Mammary epithelial cell (primary cell): ENCODE data around the gene MYLK4.
A peak's percentile ranks its signal among the peaks of the same experiment; 100 is the strongest.

Experiments used
- CTCF ChIP-seq, 2 donors: IDR thresholded peaks in 1 of 2; conservative IDR thresholded peaks in 1 of 2; 2 replicates each; pipeline ENCODE4 v1.5.1; 2011 to 2012; ENCODE audit warnings: inconsistent platforms in 2 of 2, low read length in 2 of 2, mild to moderate bottlenecking in 2 of 2, control low read depth in 1 of 2, low read depth in 1 of 2; ENCODE audit not compliant: insufficient read depth in 1 of 2; ENCODE audit errors: extremely low read depth in 1 of 2
- EZH2 ChIP-seq: IDR thresholded peaks from 2 replicates; pipeline ENCODE4 v1.6.1; 2012; ENCODE audit warnings: low read length, inconsistent platforms, borderline replicate concordance

- TF ChIP-seq CTCF (conservative IDR thresholded peaks at IDR 0.05 in 1 of 2, IDR thresholded peaks at IDR 0.05 in 1 of 2; ENCODE audit: extremely low read depth in 1 of 2, insufficient read depth in 1 of 2, low read depth in 1 of 2, low read length in 2 of 2) (peak; percentile 77 to 86), EZH2 (no peak)
Observed at GRCh38 chr6:2749969-2750600, 637 bp downstream of the MYLK4 start.
